IPS DF 4.7 (cell line): ENCODE data around the gene GPR42.
"Not testable (repeated sequence)": the region's sequence is repeated elsewhere in the genome, so short reads cannot be mapped to it uniquely, and the experiment has no call there.

Experiments used
- DNase-seq: peaks from one replicate; pipeline ENCODE4 v3.0.0-alpha.2; 2013; ENCODE audit warnings: low spot score; ENCODE audit errors: extremely low read depth

GPR42 gene

DNA sequence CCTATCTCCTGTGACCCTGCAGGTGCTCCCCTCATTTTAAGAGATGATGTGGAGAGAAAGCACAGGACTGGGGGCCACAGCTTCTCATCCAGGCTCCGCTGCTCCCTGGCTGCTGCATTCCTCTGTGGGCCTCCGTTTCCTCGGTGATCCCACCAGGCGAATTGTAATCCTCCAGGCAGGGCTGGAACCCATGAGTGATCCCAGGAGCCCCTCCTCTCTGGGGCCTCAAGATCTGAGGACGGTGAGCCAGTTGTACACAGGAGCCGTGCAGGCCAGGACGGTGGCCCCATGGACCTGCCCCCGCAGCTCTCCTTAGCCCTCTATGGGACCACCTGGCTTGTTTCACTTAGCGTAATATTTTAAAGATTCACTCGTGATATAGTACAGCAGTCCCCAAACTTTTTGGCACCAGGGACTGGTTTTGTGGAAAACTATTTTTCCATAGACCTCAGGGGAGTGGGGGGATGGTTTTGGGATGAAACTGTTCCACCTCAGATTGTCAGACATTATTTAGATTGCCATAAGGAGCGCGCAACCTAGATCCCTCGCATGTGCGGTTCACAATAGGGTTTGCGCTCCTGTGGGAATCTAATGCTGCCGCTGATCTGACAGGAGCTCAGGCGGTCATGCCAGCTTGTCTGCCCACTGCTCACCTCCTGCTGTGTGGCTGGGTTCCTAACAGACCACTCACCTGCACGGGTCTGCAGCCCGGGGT, 7.0 kb upstream of the GPR42 start:
- DNase-seq: no peak

DNA sequence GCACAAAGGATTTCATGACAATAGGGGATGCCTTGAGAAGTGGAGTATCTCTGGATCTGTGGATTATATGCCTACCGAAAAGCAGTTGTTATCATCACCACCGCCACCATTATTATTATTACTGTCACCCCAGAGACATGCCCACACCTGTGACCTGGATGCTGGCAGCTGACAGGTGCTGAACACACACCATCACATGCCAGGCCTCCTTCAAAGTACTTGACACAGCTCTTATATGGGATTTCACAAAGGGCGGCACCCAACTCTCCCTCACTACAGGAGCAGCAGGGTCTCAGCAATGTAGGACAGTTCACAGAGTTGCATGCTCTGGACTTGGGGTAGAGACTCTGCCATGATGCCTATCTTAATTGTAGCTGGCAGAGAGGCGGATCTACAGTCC, 5.6 kb upstream of the GPR42 start:
- DNase-seq: no peak

DNA sequence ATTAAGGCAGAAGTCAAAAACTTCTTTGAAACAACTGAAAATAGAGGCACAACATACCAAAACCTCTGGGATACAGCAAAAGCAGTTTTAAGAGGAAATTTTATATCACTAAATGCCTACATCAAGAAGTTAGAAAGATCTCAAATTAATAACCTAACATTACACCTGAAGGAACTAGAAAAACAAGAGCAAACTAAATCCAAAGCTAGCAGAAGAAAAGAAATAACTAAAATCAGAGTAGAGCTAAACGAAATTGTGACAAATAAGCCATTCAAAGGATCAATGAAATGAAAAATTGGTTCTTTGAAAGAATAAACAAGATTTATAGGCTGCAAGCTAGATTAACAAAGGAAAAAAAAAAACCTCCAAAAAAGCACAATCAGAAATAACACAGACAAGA, 2.5 kb upstream of the GPR42 start:
- no peak for DNase-seq

DNA sequence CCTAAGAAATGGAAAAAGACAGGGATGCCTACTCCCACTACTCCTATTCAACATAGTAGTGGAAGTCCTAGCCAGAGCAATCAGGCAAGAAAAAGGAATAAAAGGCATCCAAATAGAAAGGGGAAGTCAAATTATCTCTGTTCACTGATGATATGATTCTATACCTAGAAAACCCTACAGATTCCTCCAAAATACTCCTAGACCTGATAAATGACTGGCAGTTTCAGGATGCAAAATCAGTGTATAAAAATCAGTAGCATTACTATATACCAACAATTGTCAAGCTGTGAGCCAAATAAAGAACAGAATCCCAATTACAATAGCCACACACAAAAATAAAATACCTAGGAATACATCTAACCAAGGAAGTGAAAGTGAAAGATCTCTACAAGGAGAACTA, 1.3 kb upstream of the GPR42 start:
- DNase-seq: no peak

DNA sequence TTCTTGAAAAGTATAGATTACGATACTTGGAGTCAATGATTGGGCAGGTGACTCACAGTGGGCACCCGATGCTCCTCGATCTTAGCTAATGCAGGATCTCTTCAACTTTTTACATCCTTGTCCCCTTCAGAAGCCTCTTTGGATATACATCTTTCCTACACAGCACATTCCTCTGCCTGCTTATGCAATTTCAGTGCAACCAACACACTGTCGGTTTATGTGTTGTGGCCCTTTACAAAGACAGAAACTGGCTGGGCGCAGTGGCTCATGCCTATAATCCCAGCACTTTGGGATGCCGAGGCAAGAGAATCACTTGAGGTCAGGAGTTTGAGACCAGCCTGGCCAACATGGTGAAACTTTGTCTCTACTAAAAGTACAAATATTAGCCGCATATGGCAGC, 2.6 kb downstream of the GPR42 start:
- no peak for DNase-seq

DNA sequence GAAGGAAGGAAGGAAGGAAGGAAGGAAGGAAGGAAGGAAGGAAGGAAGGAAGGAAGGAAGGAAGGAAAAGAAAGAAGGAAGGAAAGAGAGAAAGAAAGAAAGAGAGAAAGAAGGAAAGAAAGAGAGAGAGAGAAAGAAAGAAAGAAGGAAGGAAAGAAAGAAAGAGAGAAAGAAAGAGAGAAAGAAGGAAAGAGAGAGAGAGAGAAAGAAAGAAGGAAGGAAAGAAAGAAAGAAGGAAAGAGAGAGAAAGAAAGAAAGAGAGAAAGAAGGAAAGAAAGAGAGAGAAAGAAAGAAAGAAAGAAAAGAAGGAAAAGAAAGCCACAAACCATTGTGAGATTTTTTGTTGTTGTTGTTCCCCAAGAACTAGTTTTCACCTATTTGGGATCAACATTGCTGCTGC, 3.2 kb downstream of the GPR42 start:
- DNase-seq: not testable (repeated sequence)

DNA sequence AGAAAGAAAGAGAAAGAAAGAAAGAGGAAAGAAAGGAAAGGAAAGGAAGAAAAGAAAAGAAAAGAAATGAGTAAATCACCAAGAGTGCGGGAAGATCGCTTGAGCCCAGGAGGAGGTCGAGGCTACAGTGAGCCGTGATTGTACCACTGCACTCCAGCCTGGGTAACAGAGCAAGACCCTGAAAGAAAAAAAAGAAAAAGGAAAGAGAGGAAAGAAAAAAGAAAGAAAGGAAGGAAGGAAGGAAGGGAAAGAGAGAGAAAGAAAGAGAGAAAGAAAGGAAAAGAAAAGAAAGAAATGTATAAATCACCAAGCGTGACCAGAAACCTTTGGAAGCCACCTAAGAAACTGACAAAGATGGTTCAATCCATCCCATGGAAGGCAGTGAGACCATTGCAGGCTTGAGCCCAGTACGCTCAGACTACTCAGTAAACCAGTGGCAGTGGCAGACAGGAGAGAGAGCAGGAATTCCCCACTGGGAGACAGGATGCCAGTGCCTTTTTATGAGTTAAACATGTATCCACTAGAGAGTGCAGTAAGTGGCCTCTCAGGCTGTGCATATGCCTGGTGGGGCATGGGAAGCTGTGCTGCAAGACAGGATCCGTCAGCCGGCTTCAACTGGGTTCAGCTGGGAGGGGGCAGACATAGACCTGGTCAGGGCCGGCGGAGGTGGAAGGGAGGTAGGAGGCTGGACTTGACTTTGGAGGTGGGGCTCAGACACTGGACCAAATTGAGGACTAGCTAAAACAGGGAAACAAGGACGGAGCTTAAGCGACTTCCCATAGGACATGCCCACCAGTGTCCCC, 4.8 kb downstream of the GPR42 start:
- no peak for DNase-seq

DNA sequence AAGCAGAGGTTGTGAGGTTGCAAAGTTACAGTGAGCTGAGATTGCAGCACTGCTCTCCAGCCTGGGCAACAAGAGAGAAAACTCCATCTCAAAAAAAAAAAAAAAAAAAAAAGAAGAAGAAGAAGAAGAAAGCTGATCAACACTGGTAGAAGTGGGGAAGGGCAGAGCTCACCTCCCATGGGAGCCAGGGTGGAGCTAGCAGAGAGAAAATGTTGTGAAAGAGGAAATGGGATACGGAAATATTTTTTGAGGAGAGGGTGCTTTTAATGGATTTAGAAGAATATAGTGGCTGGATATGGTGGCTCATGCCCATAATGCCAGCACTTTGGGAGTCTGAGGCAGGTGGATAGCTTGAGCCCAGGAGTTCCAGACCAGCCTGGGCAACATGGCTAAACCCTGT, 6.8 kb downstream of the GPR42 start:
- no peak for DNase-seq

DNA sequence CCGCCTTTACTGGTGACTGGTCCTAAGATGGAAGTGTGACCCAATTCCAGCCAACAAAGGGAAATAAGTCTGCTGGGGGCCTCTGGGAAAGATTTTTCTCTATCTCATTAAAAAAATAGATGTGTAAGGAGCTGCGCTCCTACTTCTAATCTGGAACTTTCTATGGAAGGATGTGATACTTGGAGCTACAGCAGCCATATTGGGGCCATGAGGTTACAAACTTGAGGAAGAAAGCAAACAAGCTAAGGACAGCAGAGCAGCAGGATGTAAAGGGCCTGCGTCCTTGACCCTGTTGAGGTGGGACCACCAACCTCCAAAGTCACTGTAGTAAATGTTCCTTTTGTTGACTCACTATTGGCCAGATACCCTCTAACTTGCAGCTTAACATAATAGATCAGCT, 7.5 kb downstream of the GPR42 start:
- no peak for DNase-seq

DNA sequence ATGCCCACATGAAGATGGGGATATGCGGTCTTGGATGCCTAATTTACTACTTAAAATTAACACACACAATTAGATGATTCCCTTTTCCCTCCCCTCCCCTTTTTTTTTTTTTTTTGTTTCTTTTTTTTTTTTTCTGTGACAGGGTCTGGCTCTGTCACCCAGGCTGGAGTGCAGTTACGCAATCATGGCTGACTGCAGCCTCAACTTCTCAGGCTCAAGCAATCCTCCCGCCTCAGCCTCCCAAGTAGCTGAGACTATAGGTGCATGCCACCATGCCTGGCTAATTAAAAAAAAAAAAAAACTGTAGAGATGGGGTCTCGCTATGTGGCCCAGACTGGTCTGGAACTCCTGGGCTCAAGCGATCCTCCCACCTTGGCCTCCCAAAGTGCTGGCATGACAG, 8.7 kb downstream of the GPR42 start:
- not testable (repeated sequence) for DNase-seq

DNA sequence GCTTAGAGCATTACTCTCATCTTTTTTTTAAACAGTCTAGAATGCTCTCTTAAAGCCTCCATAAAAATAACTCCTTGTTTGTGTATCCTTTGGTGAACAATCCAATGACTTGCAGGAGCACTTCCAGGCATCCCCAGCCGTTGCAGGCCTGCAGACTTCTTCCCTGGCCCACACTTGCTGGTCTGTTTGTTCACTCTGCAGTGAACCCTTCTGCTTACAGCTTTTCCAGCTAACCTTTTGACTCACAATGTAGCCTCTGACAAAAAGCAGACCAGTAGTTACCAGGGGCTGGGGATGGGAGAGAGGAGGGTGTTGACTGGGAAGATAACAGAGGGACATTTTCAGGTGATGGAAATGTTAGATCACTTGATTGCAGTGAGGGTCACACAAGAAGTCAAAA, 9.1 kb downstream of the GPR42 start:
- no peak for DNase-seq

DNA sequence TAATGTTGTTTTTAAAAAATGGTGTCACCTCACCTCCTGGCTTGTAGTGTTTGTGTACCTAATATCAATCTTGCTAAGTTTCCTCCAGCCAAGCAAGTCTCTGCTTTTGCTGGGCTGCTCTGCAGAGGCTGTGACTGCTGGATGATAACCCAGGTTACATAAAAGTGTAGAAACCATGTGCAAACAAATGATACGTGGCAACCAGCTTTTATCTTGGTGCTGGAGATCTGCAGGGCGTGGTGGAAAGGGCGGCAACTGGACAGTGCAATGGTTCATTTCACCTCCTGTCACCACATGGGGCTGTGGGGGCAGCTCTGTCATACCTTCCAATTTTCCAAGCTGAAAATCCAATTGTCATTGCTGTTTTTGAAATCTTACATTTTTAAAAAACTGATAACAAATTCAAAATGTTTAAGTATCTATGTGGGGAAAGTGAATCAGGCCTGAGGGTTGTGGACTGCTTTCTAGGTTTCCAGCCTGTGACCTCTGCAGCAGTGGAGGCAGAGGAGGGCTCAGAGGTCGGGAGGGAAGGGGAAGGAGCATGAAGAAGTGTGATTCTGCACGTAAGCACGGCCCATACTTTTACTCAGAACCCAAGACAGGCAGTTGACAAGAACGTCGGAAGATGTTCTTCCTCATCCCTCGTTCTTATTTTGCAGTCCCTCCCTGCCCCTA, 9.7 kb downstream of the GPR42 start:
- no peak for DNase-seq

DNA sequence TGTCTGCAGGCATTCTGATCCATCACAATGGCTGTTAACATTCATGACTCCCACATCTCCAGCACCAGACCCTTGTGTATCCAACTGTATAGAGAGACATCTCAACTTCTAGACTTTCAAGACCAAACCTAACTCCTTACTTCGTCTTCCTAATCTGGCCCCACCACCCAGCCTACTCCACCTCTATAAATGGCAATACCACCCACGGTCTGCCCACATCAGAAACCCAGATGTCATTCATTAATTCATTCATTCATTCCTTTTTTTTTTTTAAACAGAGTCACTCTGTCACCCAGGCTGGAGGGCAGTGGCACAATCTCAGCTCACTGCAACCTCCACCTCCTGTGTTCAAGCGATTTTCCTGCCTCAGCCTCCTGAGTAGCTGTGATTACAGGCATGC, 10.4 kb downstream of the GPR42 start:
- DNase-seq: no peak

DNA sequence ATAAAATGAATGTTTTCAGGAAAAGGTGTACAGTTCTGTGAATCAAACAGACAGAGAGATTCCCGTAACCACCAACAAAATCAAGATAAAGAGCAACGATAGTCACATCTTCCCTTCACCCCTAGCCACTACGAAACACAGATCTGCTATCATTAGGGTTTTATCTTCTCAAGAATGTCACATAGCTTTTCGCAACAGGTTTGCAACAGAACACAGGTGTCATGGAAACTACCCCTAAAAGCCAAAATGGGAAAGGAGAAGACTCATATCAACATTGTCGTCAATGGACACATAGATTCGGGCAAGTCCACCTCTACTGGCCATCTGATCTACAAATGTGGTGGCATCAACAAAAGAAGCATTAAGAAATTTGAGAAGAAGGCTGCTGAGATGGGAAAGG, 11.1 kb downstream of the GPR42 start:
- no peak for DNase-seq

DNA sequence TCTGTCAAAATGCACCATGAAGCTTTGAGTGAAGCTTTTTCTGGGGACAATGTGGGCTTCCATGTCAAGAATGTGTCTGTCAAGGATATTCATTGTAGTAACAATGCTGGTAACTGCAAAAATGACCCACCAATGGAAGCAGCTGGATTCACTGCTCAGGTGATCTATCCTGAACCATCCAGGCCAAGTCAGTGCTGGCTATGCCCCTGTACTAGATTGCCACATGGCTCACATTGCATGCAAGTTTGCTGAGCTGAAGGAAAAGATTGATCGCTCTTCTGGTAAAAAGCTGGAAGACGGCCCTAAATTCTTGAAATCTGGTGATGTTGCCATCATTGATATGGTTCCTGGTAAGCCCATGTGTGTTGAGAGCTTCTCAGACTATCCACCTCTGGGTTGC, 12.7 kb downstream of the GPR42 start:
- DNase-seq: no peak

DNA sequence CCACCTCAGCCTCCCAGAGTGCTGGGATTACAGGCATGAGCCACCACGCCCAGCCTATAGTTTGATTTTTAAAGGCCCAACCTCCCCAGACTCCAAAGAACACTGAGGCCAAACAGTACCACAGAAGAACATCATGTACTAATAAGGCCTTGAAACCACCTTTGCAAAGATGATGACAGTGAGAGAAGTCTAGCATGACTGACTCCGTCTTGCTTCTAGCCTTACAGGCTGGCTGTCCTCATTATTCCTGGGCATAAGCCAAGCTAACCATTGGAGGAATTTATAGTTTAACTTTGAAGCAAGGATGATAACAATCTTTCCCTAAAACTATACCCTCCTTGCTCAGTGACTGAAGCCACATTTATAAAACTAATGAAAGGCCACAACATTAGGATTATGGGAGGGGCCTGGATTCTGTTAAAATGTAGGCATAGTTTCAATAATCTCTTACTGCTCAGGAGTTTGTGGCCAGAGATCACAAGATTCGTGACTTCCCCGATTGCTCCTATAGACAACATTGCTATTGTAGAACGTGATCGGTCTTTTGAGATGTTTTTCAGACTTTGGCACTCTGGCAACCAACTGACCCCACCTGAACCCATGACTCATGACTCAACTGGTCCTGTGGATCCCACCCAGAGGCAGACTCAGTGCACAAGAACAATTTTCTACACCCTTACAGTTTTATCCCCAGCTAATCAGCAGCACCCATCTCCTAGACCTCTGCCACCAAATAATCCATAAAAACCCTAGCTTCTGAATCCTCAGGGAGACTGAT, 17.6 kb downstream of the GPR42 start:
- no peak for DNase-seq

DNA sequence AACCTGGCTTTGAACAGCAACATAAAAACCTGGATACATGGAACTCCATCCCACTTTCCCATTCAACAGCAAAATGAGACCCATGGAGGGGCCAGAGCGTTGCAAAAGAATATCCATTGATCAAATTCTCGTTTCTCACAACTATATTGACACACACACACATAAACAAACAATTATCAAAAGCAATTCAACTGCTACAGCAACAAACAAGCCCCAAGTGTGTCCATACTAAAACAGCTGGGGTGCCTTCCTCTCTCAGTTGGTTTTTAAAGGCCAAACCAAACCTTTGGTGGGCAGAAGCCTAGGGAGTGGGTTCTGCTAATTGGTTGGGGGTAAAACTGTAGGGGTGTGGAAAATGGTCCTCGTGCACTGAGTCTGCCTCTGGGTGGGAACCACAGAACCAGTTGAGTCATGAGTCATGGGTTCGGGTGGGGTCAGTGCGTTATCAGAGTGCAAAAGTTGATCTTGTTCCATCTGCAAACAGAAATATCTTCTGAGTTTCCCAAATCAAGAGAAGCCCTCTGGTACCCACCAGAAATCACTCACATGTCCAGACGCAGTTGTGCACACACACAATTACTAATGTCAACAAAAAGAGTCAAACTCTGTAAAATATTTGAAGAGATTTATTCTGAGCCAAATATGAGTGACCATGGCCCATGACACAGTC, 18.5 kb downstream of the GPR42 start:
- DNase-seq: no peak

DNA sequence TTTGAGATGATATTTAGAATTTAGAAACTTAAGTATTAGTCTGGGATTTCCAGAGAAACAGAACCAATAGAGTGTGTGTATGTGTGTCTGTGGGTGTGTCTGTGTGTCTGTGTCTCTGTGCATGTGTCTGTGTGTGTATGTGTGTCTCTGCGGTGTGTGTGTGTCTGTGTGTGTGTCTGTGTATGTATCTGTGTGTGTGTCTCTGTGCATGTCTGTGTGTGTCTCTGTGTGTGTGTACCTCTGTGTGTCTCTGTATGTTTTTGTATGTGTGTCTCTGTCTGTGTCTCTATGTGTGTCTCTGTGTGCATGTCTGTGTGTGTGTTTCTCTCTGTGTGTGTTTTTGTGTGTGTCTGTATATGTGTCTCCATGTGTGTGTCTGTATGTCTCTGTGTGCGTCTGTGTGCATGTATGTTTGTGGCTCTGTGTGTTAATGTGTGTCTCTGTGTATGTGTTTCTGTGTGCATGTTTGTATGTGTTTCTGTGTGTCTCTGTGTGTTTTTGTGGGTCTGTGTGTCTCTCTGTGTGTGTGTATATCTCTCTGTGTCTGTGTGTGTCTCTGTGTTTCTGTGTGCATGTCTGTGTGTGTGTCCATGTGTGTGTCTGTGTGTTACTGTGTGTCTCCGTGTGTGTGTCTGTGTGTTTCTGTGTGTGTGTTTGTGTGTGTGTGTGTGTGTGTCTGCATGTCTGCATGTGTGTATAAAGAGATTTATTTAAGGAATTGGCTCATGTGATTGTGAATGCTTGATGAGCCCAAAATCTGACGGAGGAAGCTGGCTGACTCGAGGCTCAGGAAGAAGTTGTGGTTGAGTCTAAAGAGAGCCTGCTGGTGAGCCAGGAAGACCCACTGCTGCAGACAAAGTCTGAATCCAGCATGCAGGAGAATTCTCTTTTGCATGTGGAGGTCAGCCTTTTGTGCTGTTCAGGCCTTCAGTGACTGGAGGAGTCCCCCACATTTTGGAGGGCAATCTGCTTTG, 22.2 kb downstream of the GPR42 start:
- no peak for DNase-seq

DNA sequence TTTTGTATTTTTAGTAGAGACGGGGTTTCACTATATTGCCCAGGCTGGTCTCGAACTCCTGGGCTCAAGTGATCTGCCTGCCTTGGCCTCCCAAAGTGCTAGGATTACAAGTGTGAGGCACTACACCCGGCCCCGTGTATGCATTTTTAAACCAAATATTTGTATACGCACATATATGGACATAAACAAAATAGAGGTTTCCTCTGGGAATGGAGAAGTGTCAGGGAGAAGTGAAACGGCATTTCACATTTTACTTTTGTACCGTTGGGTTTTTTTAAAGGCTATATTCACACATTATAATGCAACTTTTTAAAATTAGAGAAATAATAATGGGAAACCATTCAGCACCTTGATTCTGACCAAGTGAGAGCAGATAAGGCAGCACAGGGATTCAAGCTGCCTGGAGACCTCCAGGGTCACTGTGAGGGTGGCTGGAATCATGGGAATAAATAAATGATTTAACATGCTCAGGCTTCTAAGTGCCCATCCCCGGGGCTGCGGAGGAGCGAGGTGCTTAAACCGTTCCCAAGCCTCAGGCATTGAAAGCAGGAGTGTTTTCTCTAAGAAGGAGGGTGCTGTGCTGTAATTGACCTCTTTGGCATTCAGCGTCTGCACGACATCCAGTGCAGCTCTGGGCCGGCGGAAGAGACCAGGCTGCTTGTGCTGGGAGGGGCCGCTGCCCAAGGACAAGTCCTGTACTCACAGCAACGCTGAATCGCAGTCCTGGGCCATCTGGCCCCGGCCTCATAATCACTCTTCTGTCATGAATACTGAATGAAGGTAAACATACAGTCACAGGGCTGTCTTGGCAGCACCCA, 24.7 kb downstream of the GPR42 start:
- DNase-seq: no peak
